HepG2 (cell line): Measurements from ENCODE around the gene PHF13. TPM values are rescaled to one million over a fixed set of nuclear protein-coding genes. Genes with fewer than 3 reads are reported as not detected.

ENCODE experiments used
- BHLHE40 ChIP-seq: IDR thresholded peaks from 2 replicates; pipeline ENCODE4 v1.6.1; 2011; ENCODE audit warnings: low read length, improper control_type of control experiment
- CEBPZ ChIP-seq: IDR thresholded peaks from 2 replicates; pipeline ENCODE4 v1.6.1; 2012; ENCODE audit warnings: low read length, improper control_type of control experiment
- EEA1 ChIP-seq: sonication (generic); formaldehyde crosslinking; IDR thresholded peaks from 2 replicates; pipeline ENCODE4 v1.5.1; 2020; ENCODE audit warnings: mild to moderate bottlenecking, missing genetic modification reagents, borderline replicate concordance
- FIP1L1 ChIP-seq: fragments of 200-400 bp; formaldehyde crosslinking; IDR thresholded peaks from 2 replicates; pipeline ENCODE4 v1.6.1; 2018; ENCODE audit warnings: low read depth, mild to moderate bottlenecking, low read length, moderate library complexity, borderline replicate concordance; ENCODE audit not compliant: insufficient read depth
- HINFP ChIP-seq: sonication (generic); formaldehyde crosslinking; IDR thresholded peaks from 2 replicates; pipeline ENCODE4 v1.4.0; 2020; ENCODE audit warnings: low read depth, mild to moderate bottlenecking, missing genetic modification reagents
- HOXA9 ChIP-seq: sonication (generic); formaldehyde crosslinking; IDR thresholded peaks from 2 replicates; pipeline ENCODE4 v1.8.1; 2022; ENCODE audit warnings: missing genetic modification reagents, mild to moderate bottlenecking, moderate library complexity, borderline replicate concordance
- HOXD1 ChIP-seq: sonication (generic); formaldehyde crosslinking; IDR thresholded peaks from 2 replicates; pipeline ENCODE4 v1.5.0; 2020; ENCODE audit warnings: missing genetic modification reagents
- KLF6 ChIP-seq: IDR thresholded peaks from 2 replicates; pipeline ENCODE4 v1.8.0; 2016; ENCODE audit warnings: missing biosample characterization, missing genetic modification reagents
- MLXIP ChIP-seq: sonication (generic); formaldehyde crosslinking; IDR thresholded peaks from 2 replicates; pipeline ENCODE4 v1.9.0; 2021; ENCODE audit warnings: missing genetic modification reagents, borderline replicate concordance
- ZBTB14 ChIP-seq: sonication (generic); formaldehyde crosslinking; IDR thresholded peaks from 2 replicates; pipeline ENCODE4 v1.4.0; 2020; ENCODE audit warnings: missing genetic modification reagents
- ZBTB3 ChIP-seq: sonication (generic); formaldehyde crosslinking; IDR thresholded peaks from 2 replicates; pipeline ENCODE4 v1.4.0; 2020; ENCODE audit warnings: low read depth, mild to moderate bottlenecking, moderate library complexity, missing genetic modification reagents, borderline replicate concordance
- ZNF496 ChIP-seq: sonication (generic); formaldehyde crosslinking; IDR thresholded peaks from 2 replicates; pipeline ENCODE4 v1.8.1; 2023; ENCODE audit warnings: mild to moderate bottlenecking, moderate library complexity, missing genetic modification reagents; ENCODE audit not compliant: insufficient replicate concordance
- ZNF883 ChIP-seq: sonication (generic); formaldehyde crosslinking; IDR thresholded peaks from 2 replicates; pipeline ENCODE4 v1.5.1; 2020; ENCODE audit warnings: mild to moderate bottlenecking, missing genetic modification reagents; ENCODE audit errors: not compliant biosample characterization
- polyA plus RNA-seq, 8 experiments: library from polyadenylated mRNA; depleted of rRNA in 3 of 8; stranded (reverse) in 7 of 8; unstranded in 1 of 8; fragments of >200 nt; fragmentation: Illumina TruSeq in 4 of 8; extraction: Trizol in 4 of 8; gene quantifications; 2 replicates each; pipeline versions ENCODE4 v1.2.1 to v1.2.3, GENCODE V29; 2011 to 2016; ENCODE audit warnings: low read depth in 4 of 8, missing spikeins in 1 of 8, mixed read lengths in 1 of 8; ENCODE audit not compliant: insufficient read depth in 1 of 8
- total RNA-seq, 5 experiments: library from RNA; depleted of rRNA; stranded (reverse); fragments of >200 nt; fragmentation: Illumina TruSeq; extraction: Trizol; gene quantifications; 2 replicates each; pipeline ENCODE4 v1.2.3, GENCODE V29; 2016; ENCODE audit warnings: low read depth in 1 of 5
- TF ChIP-seq, protein P1 (sequence below): sonication (generic); formaldehyde crosslinking; conservative IDR thresholded peaks from 2 replicates; pipeline ENCODE4 v1.4.0; 2020; ENCODE audit warnings: mild to moderate bottlenecking, missing genetic modification reagents, moderate library complexity

Gene PHF13
- total and polyA plus RNA-seq, 2 of the 13 experiments (the other 11 are each of a cell fraction or from before 2014, with no cell fraction given): 4.7 to 7.4 TPM

GRCh38 chr1:6624710-6625583 is 11.4 kb downstream of the PHF13 start, which contains the start of gene THAP3 (continued):
- no peak for TF ChIP-seq ZBTB3 (CRISPR knock-in tag)
- no peak for TF ChIP-seq KLF6 (CRISPR knock-in tag)
- 0 out of 2 replicates have a peak, but pooled peaks have one; percentile 58 for TF ChIP-seq HOXA9 (CRISPR knock-in tag)
- TF ChIP-seq ZBTB14: no peak
- TF ChIP-seq, protein P1, sequence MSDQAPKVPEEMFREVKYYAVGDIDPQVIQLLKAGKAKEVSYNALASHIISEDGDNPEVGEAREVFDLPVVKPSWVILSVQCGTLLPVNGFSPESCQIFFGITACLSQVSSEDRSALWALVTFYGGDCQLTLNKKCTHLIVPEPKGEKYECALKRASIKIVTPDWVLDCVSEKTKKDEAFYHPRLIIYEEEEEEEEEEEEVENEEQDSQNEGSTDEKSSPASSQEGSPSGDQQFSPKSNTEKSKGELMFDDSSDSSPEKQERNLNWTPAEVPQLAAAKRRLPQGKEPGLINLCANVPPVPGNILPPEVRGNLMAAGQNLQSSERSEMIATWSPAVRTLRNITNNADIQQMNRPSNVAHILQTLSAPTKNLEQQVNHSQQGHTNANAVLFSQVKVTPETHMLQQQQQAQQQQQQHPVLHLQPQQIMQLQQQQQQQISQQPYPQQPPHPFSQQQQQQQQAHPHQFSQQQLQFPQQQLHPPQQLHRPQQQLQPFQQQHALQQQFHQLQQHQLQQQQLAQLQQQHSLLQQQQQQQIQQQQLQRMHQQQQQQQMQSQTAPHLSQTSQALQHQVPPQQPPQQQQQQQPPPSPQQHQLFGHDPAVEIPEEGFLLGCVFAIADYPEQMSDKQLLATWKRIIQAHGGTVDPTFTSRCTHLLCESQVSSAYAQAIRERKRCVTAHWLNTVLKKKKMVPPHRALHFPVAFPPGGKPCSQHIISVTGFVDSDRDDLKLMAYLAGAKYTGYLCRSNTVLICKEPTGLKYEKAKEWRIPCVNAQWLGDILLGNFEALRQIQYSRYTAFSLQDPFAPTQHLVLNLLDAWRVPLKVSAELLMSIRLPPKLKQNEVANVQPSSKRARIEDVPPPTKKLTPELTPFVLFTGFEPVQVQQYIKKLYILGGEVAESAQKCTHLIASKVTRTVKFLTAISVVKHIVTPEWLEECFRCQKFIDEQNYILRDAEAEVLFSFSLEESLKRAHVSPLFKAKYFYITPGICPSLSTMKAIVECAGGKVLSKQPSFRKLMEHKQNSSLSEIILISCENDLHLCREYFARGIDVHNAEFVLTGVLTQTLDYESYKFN (CRISPR knock-in tag): no peak
- TF ChIP-seq FIP1L1: no peak
- TF ChIP-seq HINFP (CRISPR knock-in tag): no peak
- no peak for TF ChIP-seq CEBPZ
- TF ChIP-seq BHLHE40: no peak
- TF ChIP-seq MLXIP (CRISPR knock-in tag): no peak
- TF ChIP-seq HOXD1 (CRISPR knock-in tag): no peak
- TF ChIP-seq ZNF496 (CRISPR knock-in tag): no peak
- no peak for TF ChIP-seq EEA1
- peak; percentile 4 for TF ChIP-seq ZNF883 (CRISPR knock-in tag)
